ENCODE measurements around the gene TMEM238L.

The TMEM238L gene

DNA sequence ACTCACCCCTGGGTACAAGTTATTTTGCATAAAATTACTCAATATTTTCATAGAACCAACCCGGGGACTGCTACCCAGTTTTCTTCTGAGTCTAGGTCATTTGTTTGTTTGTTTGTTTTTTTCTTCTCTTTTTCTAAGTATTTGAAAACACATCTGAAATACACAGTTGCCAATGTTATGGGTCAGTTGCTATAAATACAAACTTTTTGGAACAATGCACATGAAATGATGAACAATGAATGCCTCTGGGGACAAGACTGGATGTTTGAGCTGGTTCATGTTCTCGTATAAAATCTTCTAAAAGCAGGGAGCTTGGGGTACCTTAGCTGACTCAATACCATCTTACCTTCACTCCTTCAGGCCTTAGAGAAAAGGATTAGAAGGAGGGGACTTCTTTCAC is 30.5 kb downstream of the TMEM238L start:
- DNase-seq (ENCODE audit: low read depth) = no peak

DNA sequence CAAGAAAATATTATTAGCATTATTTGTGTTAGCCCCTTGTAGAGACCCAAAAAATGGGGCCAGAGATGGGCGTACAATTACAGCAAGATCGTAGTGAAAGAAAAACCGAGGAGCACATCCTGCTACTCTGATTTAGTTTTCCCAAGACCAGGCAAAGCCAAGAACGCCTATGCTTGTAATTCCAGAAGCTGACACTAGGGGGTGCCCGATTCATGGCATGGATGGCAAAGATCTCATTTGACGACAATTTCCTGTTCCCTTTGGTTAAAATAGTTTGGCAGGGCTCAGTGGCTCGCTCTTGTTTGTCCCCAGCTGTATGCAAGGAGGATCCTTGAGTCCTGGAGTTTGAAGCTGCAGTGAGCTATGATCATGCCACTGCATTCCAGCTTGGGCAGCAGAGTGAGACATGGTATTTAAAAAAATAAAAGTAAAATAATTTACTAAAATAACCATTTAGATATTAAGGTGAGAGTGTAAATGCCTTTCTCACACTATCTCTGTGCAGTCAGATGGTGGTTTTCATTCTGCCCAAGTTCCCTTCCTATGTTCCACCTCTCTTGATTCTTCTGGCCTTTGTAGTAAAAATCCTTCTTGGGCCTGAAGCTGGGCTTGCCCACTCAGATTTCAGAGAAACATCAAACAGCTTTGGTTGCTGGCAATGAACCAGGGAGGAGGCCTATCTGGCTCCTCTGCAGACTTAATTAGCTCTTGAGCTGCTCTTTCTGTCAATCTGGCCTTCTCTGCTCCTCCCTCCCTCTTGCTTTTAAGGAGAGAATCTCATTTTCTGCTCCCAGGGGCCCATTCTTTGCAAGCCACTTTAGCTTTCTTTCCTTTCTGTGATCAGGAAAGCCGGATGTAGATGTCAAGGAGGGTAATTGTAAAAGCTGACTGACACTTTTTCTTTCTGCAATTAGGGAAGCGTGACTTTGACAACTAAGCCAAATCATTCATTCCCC is 31.2 kb downstream of the TMEM238L start:
- DNase-seq (ENCODE audit: low read depth) = no peak

DNA sequence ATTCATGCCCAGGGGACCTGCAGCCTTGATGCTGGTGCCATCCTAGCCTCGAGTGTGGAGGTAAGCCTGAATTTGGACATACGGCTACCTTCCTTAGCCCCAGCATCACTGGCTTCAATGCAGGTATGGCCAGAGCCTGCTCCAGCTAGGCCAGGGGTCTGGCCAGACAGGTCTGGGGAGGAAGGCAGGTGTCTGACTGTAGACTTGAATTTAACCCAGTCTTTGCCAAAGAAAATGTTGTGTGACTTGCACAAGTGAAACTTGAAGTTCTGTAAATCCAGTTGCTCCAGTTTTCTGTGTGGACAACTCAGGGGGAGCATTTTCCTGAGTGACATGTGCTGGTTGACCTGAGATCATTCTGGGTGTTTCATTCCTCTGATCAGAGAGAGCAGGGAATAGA is 32.8 kb downstream of the TMEM238L start:
- DNase-seq (ENCODE audit: low read depth) = no peak

DNA sequence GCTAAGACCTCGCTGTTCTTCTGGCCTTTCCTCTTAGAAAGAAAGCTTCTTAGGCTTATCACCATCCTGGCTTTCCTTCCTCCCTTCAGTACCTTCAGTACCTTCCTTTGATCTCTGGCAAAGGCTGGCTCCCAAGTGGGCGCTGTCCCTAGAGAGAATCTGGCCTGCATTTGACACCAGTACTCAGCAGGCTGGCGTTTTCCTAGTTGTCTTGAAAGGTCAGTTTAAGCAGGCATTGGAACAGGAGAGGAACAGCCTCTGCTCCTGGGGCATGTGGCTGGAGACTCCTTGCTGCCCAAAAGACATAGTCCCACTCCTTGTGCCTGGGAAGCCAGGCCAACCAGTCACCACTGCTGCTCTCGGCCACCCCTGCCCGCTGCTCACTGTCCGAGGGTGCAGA is 34.1 kb downstream of the TMEM238L start:
- no peak for DNase-seq (ENCODE audit: low read depth)

DNA sequence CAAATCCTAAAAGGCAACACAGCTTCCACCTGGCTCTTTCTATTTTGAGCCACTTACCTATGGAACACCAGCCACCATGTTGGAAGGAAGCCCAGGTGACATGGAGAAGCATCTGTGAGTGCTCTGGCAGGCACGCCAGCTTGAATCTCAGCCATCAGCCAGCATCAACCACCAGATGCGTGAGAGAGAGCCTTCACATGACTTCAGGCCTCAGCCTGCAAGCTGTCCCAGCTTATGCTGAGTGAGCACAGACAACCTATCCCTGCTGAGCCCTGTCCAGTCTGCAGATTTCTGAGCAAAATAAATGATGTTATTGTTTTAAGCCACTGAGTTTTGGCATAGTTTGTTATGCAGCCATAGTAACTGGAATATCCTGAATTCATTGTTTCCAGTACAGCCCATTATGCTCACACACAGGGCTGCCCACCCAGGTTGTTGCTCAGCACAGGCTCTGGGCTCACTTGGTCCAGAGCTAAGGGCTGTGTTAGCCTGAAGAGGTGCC is 35.1 kb downstream of the TMEM238L start:
- no peak for DNase-seq (ENCODE audit: low read depth)

DNA sequence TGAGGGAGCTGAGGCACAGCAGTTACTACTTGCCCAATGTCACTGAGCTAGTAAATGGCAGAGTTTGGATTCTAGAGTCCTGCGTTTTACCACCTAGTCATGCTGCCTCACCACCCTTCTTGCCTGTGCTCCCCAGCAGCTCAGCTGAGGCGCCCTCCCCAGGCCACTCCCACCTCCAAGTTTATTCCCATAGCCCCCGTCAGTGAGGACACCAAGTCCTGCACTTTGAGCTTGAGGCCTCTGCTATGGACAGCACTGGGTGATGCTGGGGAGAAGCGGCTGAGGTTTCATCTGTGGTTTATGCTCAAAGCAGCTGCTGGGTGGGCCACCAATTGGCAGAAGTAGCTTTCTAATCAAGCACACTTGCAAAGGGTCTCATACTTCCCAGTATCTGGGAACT is 36.7 kb downstream of the TMEM238L start:
- no peak for DNase-seq (ENCODE audit: low read depth)

DNA sequence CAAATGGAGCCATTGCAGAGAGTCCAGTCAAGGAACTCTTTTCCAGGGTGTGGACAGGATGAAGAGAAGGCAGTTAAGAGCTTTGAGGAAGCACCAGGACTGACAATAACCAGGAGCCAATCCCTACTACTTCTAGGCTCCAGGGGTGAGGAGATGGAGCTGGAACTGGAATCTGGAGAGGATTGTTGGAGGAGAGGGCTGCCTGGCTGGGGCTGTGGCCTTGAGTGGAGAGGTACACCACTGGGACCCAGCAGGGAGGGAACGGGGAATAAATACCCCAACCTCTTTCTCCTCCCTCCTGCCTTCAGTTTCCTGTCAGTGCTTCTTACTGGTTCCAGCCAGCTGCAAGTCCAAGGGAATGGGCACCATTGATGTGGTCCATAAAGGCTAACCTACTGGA is 41.9 kb downstream of the TMEM238L start:
- DNase-seq (ENCODE audit: low read depth) = no peak

DNA sequence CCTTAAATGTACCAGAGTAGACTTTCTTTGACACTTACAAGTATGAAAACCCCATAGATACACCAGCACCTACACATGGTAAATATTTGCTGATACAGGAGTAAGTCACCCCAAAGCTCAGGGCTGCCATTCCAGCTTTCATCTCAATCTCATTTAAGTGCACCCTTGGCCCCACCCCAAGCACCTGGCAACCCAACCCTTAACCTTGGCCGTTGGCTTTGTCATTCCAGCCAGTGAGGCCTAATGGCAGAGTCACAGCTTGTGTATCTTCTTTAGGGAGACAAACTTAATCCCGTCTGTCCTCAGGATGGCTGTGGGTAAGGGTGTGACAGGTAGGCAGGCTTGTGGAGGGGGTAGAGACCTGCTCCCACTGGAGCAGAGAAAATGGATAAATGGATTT is 42.6 kb downstream of the TMEM238L start:
- DNase-seq (ENCODE audit: low read depth) = no peak

DNA sequence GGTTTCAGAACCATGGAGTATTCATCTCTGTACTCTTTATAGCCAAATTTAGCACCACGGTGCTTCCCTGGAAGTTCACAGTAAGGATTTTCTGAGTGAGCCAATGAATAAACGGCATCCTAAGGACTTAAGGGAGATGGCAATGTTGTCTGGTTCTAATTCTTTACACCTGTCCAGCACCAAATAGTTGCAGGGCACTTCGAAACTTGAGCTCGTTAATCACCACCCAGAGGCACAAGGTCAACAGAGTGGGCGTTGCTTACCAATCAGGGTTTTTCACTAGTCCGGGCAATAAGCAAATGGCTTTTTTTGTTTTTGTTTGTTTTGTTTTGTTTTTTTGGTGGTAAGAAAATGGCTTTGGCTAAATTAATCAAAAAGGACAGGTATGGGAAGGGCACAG is 45.8 kb downstream of the TMEM238L start:
- no peak for DNase-seq (ENCODE audit: low read depth)

DNA sequence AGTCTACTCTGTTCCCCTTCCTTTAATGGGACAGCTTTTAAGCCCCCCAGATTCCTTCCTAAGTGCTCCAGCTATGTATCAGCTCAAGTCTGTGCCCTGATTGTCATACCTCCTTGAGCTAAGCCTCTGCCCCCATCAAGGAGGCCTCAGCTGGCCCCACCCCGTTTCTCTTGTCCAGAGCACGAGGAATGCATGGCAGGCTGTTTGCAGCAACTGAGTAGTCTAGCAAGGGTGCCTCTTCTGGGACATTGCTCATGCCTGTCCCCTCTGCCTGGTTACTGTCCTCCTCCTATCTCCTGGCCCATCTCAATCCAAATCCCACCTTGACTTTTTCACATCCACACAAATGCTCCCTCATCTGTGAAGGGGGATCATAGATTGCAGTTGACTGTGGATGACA is 46.3 kb downstream of the TMEM238L start:
- no peak for DNase-seq (ENCODE audit: low read depth)

DNA sequence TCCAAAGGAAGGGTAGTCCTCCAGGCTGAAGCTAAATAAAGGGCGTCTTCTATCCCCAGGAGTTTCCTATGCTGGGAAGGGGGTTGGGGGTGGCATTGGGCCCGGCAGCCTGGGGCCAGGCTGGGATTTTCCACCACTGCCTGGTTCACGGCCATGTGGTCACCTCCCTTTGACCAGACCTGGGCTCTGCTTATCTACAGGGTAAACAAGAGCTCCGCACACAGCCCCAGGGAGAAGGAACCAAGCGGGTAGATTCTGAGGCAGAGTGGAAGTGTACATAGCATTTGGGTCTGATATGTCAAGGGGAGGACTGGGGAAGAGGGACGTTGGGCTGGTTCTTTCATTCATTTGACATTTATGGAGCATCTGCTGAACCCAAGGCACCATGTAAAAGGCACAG is 46.8 kb downstream of the TMEM238L start:
- no peak for DNase-seq (ENCODE audit: low read depth)

DNA sequence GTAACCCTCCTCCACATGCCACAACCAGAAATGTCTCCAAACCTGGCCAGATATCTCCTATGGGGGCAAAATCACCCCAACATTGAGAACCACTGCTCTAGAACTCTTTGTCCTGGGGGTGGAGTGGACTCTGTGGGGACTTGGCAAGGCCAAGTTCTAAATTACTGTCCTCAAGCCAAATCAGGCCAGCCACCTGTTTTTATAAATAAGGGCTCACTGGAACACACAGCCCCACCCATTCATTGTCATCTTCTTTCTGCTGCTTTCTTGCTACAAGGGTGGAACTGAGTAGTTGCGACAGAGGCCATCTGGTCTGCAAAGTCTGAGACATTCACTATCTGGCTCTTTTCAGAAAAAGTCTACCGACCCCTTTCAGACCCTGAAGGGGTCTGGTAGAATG is 47.3 kb downstream of the TMEM238L start:
- no peak for DNase-seq (ENCODE audit: low read depth)

DNA sequence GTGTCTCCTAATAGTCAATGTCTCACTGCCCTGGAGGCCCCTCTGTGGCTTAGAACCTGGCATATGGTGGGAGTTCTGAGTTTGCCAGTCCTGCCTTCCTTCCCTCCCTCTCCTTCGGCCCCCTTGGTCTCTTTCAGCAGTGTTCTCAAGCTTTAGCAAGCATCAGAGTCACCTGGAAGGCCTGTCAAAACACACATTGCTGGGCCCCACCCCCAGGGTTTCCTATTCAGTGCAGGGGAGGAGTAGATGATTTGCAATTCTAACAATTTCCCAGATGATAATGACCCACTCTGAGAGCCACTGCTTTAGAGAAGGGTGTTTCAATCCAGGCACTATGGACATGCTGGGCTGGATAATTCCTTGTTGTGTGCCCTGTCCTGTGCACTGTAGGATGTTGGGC is 47.7 kb downstream of the TMEM238L start:
- DNase-seq (ENCODE audit: low read depth) = no peak

DNA sequence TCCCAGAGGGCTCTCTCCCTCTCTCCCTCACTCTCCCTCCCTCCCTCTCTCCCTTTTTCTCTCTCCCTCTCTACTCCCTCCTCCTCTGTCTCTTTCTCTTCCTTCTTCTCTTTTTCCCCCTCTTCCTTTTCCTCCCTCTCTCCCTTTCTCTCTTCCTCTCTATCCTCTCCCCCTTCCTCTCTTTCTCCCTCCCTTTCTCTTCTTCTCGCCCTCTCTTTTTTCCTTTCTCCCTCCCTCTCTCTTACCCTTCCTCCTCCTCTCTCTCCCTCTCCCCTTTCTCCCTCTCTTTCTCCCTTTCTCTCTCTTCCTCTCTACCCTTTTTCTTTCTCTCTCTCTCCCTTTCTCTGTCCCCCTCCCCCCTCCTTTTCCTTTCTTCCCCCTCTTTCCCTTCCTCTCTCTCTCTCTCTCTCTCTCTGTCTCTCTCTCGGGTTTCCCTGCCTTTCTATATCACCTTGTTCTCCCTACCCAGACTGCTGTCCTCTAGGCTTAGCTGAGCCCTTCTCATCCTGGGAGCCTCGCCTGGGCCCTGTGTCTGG is 48.2 kb downstream of the TMEM238L start:
- no peak for DNase-seq (ENCODE audit: low read depth)

DNA sequence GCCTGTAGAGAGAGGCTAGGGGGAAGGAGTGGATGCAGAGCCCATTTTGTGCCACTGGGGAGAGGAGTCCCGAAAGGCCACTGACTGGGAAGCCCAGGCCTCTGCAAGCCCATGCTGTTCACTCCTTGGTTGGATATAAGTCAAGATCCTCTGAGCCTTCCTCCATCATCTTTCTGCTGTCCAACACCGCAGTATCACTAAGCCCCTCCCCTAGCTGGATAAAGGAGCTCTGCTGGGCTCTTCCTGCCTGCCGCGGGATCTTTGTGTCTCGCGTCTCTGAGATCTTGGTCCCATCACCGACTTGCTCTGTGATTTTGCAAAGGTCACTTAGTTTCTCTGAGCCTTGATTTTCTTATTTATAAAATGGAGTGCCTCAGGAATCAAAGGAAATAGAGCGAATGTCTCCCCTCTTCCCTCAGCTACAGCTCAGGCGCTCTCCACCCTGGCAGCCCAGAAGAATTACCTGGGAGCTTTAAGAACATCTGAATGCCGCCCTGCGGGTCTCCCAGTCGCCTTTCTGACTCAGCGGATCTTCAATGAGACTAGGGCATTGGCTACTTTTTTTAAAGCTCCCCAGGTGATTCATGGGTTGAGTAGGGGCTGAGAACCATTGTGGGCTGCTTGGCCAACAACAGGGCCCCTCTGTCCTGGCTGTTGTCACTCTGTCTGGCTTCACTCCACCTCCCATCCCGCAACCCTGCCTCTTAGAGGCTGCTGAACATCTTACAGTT is 48.9 kb downstream of the TMEM238L start:
- no peak for DNase-seq (ENCODE audit: low read depth)

DNA sequence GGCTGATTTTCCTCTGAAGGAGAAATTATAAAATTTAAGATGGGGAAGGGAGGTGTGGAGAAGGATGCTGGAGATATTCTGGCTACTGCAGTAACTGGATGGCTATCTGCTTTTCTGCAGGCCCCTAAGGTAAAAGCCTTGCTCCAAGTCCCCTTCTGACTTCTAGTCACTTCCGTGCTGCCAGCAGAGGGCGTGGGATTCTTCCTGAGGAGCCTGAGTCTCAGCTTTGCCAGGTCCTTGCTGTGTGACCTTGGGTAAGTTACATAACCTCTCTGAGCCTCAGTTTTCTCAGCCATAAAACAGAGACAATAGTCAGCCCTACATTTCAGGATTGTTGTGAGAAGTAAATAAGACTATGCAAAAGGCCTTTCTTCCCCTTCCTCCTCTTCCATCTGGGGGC is 49.8 kb downstream of the TMEM238L start:
- no peak for DNase-seq (ENCODE audit: low read depth)

DNA sequence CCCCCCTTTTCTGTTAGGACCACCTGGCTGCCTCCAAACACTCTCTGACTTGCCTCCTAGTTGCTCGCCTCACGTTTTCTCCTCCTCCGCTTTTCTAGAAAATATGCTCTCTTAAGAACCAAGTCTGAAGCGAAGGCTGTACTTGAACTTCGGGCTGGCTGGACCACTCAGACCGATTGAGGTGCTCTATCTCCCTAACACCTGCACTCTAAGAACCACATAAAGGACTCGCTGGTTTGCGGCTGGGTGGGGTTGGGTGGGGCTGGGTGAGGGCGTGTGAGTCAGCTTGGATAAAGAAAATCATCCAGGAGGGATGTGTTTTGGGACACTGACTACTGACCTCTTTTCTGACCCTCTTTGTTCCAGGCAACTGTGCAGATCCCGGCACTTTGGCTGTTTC is 51.2 kb downstream of the TMEM238L start:
- DNase-seq (ENCODE audit: low read depth) = no peak

DNA sequence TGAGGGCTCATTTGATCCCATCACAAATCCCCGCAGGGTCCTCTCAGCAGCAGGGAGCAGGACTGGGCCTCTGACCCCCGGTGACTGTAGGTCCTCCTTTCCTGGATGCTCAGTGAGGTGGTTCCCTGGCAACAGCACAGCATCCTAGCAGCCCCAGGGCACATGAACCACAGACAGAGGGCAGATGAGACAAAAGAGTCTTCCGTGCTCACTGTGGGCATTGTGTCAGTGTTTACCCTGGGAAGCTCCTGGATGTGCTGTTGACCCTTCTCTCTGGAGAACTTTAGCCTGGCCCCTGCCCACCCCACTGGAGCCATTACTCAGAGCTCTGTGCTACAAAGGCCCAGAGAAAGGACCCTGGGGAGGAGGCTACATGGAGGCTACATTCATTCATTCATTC is 52.3 kb downstream of the TMEM238L start:
- no peak for DNase-seq (ENCODE audit: low read depth)

DNA sequence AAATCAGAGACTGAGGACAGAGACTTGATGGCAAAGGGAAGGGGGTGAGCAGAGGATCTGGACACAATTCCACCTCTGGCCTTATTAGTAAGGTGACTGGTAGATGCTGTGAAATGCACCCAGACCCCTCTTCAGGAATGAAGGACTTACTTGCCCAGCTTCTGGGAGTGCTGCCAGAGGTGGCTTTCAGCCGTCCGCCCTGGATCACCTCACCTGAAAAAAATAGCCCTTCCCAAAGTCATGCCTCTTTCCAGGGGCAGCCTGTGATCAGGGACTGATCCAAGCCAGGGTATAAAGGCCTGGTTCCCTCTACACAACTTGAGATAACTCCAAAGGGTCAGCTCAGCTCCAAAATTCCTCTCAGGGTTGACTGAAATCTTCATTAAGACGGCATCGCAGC is 53.7 kb downstream of the TMEM238L start:
- no peak for DNase-seq (ENCODE audit: low read depth)

DNA sequence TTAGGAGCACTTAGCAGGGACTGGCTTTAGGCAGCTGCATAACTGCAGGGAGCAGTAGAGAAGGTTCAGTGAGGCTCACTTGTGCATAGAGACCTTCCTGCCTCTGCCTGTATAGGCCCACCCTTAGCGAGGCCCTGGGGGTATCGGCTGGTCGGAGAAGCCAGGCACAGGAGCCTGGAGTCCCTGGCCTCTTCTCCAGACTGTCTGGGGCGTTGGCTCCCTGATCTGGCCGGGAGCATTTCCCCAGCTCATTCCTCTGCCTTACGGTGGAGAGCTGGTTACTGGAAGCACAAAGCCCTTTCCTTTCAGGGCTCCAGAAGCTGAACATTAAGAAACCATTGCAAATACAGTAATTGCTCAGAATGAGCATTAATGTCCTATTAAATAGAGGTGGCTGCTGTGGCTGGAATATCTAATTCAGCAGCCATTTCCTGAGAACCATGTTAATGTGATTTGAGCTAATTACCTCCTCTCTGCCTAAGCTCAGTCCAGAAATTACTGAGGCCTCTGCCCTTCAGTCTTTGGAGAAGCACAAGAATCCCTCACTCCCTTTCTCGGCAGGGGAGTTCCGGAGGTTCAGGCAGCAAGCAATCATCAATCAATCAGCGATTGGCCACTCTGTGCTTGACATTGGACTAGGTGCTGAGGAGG is 55.2 kb downstream of the TMEM238L start:
- no peak for DNase-seq (ENCODE audit: low read depth)

DNA sequence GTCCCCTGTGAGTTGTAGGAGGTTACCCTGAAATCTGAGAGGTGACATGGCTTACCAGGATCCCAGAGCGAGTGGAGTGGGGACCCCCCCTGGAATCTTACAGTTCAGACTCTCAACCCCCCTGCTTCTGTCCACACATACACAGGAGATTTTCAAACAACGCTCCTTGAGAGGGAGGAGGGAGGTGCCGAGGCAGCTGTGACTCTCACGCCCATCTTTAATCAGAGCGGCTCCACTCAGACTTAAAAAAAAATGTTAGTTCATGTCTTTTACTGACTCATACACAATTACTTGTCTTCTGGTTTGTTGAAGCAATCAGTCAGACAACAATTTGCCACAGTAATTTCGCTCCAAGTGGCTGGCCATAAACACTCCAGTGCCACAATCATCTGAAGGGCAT is 58.7 kb downstream of the TMEM238L start:
- DNase-seq (ENCODE audit: low read depth) = no peak
